Measurements from ENCODE around the gene HOXB5.

DNA sequence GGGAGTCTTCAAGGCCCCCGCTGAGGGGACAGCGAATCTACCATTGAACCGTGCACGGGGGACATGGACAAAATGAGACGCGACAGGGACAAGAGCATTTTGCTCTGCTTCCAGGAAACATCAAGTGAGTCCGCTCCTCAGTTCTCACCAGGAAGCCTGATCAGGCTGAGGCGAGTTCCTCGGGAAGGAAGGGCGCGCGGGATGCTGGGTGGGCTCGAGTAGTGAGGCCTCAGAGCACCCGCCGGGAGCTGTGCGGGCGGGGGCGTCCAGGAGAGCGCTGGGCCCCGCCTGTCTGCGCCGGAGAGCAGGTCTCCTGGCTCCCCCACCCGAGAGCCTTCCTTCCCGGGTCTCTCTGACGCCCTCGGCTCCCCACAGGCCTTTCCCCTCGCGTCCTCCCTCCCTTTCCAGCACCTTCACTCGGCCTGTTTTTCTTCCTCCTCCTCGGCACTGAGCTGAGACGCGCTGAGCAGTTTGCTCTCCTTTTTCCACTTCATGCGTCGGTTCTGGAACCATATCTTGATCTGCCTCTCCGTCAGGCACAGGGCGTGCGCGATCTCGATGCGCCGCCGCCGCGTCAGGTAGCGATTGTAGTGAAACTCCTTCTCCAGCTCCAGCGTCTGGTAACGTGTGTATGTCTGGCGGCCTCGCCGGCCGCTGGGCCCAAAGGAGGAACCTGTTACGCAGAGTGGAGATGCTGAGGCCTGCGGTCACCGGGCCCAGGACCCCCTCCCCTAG lies 2.6 kb upstream of the HOXB5 start:
- TF ChIP-seq, protein P1, sequence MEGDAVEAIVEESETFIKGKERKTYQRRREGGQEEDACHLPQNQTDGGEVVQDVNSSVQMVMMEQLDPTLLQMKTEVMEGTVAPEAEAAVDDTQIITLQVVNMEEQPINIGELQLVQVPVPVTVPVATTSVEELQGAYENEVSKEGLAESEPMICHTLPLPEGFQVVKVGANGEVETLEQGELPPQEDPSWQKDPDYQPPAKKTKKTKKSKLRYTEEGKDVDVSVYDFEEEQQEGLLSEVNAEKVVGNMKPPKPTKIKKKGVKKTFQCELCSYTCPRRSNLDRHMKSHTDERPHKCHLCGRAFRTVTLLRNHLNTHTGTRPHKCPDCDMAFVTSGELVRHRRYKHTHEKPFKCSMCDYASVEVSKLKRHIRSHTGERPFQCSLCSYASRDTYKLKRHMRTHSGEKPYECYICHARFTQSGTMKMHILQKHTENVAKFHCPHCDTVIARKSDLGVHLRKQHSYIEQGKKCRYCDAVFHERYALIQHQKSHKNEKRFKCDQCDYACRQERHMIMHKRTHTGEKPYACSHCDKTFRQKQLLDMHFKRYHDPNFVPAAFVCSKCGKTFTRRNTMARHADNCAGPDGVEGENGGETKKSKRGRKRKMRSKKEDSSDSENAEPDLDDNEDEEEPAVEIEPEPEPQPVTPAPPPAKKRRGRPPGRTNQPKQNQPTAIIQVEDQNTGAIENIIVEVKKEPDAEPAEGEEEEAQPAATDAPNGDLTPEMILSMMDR (IDR thresholded peaks at IDR 0.05): no peak
- TF ChIP-seq EZH2 (IDR thresholded peaks at IDR 0.05): peak; percentile 39
